Activated CD8-positive, alpha-beta memory T cell treated with anti-CD3 and anti-CD28 coated beads, Interleukin-2, amount 50 U/mL, for 24 hours (primary cell): Measurements from ENCODE around the gene GASK1B.

Source experiments
- DNase-seq: peaks from one replicate; pipeline ENCODE4 v3.0.0-alpha.2; 2020; ENCODE audit errors: extremely low read depth

The GASK1B gene

GRCh38 chr4:158186815-158187214, 14.0 kb upstream of the GASK1B start:
- DNase-seq = no peak

GRCh38 chr4:158182736-158183135, 9.9 kb upstream of the GASK1B start:
- no peak for DNase-seq

GRCh38 chr4:158181906-158182305, 9.1 kb upstream of the GASK1B start:
- DNase-seq = no peak

- DNase-seq = no peak
Measured at GRCh38 chr4:158179465-158179864, 6.6 kb upstream of the GASK1B start.

- no peak for DNase-seq
Measured at GRCh38 chr4:158176776-158177175, 4.0 kb upstream of the GASK1B start.

- no peak for DNase-seq
Measured at GRCh38 chr4:158176108-158176507, 3.3 kb upstream of the GASK1B start.

- no peak for DNase-seq
Measured at GRCh38 chr4:158170691-158171561, 1.9 kb downstream of the GASK1B start.

GRCh38 chr4:158169931-158170690, 2.7 kb downstream of the GASK1B start:
- DNase-seq = no peak

GRCh38 chr4:158169506-158169905, 3.3 kb downstream of the GASK1B start:
- no peak for DNase-seq

GRCh38 chr4:158168606-158169005, 4.2 kb downstream of the GASK1B start:
- DNase-seq = no peak

GRCh38 chr4:158166701-158167100, 6.1 kb downstream of the GASK1B start:
- no peak for DNase-seq

- DNase-seq = no peak
Measured at GRCh38 chr4:158164768-158165213, 8.0 kb downstream of the GASK1B start.

- no peak for DNase-seq
Measured at GRCh38 chr4:158163941-158164767, 8.7 kb downstream of the GASK1B start.

GRCh38 chr4:158162631-158163030, 10.2 kb downstream of the GASK1B start:
- DNase-seq = no peak

GRCh38 chr4:158161551-158162354, 11.1 kb downstream of the GASK1B start:
- DNase-seq = no peak

GRCh38 chr4:158159718-158160094, 13.1 kb downstream of the GASK1B start:
- no peak for DNase-seq

- no peak for DNase-seq
Measured at GRCh38 chr4:158159054-158159717, 13.6 kb downstream of the GASK1B start.

- no peak for DNase-seq
Measured at GRCh38 chr4:158157412-158157811, 15.4 kb downstream of the GASK1B start.

GRCh38 chr4:158155656-158156356, 17.0 kb downstream of the GASK1B start:
- no peak for DNase-seq

GRCh38 chr4:158147151-158147550, 25.7 kb downstream of the GASK1B start:
- DNase-seq = no peak
